GM23248 (cell line): ENCODE results near the gene MYO16.

ENCODE experiments used
- EZH2 ChIP-seq: fragments of 200-600 bp; sonication (generic); IDR thresholded peaks from 2 replicates; pipeline ENCODE4 v1.6.1; 2018; ENCODE audit warnings: antibody characterized with exemption, mild to moderate bottlenecking; ENCODE audit not compliant: insufficient read depth, poor library complexity, severe bottlenecking
- EZH2phosphoT487 ChIP-seq: fragments of 200-600 bp; sonication (generic); IDR thresholded peaks from 2 replicates; pipeline ENCODE4 v1.6.1; 2018; ENCODE audit warnings: antibody characterized with exemption, moderate library complexity, mild to moderate bottlenecking, low read depth; ENCODE audit not compliant: insufficient read depth

GRCh38 chr13:109140054-109140453 lies 510.6 kb downstream of the MYO16 start:
- TF ChIP-seq EZH2 (no peak), EZH2phosphoT487 (no peak)
